Neuronal stem cell (in vitro differentiated cells): ENCODE data around the gene ZNF497. TPM values are rescaled to one million over a fixed set of nuclear protein-coding genes. Genes with fewer than 3 reads are reported as not detected.

Source experiments
- DNase-seq: peaks from one replicate; pipeline ENCODE4 v3.0.0-alpha.2; 2013; ENCODE audit warnings: low spot score
- H2AFZ ChIP-seq: one replicate; pipeline ENCODE4 v1.6.1; 2013; ENCODE audit warnings: mild to moderate bottlenecking, low read length, inconsistent platforms
- H2AK5ac ChIP-seq: 2 replicates; pipeline ENCODE4 v1.6.1; 2013; ENCODE audit warnings: low read depth, mild to moderate bottlenecking, inconsistent platforms, low read length, moderate library complexity, mixed read lengths
- H2BK120ac ChIP-seq: 2 replicates; pipeline ENCODE4 v1.6.1; 2013; ENCODE audit warnings: low read depth, mild to moderate bottlenecking, inconsistent platforms, low read length, moderate library complexity, mixed read lengths
- H2BK12ac ChIP-seq: one replicate; pipeline ENCODE4 v1.6.1; 2013; ENCODE audit warnings: low read length, inconsistent platforms
- H2BK15ac ChIP-seq: 2 replicates; pipeline ENCODE4 v1.6.1; 2013; ENCODE audit warnings: mild to moderate bottlenecking, low read length, inconsistent platforms, mixed read lengths
- H2BK5ac ChIP-seq: one replicate; pipeline ENCODE4 v1.6.1; 2013; ENCODE audit warnings: inconsistent platforms, mild to moderate bottlenecking, low read length, moderate library complexity
- H3K14ac ChIP-seq: one replicate; pipeline ENCODE4 v1.6.1; 2013; ENCODE audit warnings: low read length, inconsistent platforms
- H3K18ac ChIP-seq: 2 replicates; pipeline ENCODE4 v1.6.1; 2013; ENCODE audit warnings: low read length, inconsistent platforms
- H3K23ac ChIP-seq: 2 replicates; pipeline ENCODE4 v1.6.1; 2013; ENCODE audit warnings: low read depth, mild to moderate bottlenecking, mixed read lengths, low read length, inconsistent platforms; ENCODE audit not compliant: poor library complexity
- H3K27ac ChIP-seq: replicated peaks from 3 replicates; pipeline ENCODE4 v1.5.1; 2013; ENCODE audit warnings: low read length, inconsistent platforms
- H3K27me3 ChIP-seq, 3 experiments: 2 replicates each; pipeline ENCODE4 v1.6.1; 2013; ENCODE audit warnings: low read length in 3 of 3, mild to moderate bottlenecking in 2 of 3, inconsistent platforms in 1 of 3, low read depth in 1 of 3, mixed read lengths in 1 of 3, moderate library complexity in 1 of 3; ENCODE audit not compliant: control insufficient read depth in 3 of 3, insufficient read depth in 3 of 3
- H3K36me3 ChIP-seq, 2 donors: replicated peaks in 1 of 2; 2 replicates each; pipeline ENCODE4 v1.6.1; 2013; ENCODE audit warnings: low read length in 2 of 2; ENCODE audit not compliant: control insufficient read depth in 2 of 2, insufficient read depth in 2 of 2
- H3K4ac ChIP-seq: 2 replicates; pipeline ENCODE4 v1.6.1; 2013; ENCODE audit warnings: inconsistent platforms, mild to moderate bottlenecking, low read length, moderate library complexity
- H3K4me1 ChIP-seq, 2 donors: 1 replicate in 1 of 2; 2 replicates in 1 of 2; pipeline ENCODE4 v1.6.1; 2013; ENCODE audit warnings: low read length in 2 of 2, low read depth in 1 of 2; ENCODE audit not compliant: control insufficient read depth in 2 of 2, insufficient read depth in 1 of 2
- H3K4me2 ChIP-seq: one replicate; pipeline ENCODE4 v1.6.1; 2013; ENCODE audit warnings: mild to moderate bottlenecking, low read length, inconsistent platforms; ENCODE audit not compliant: insufficient read depth, poor library complexity, severe bottlenecking
- H3K4me3 ChIP-seq, 2 donors: 2 replicates each; pipeline ENCODE4 v1.5.1; 2013; ENCODE audit warnings: low read length in 2 of 2, mild to moderate bottlenecking in 2 of 2, inconsistent platforms in 1 of 2, moderate library complexity in 1 of 2
- H3K79me1 ChIP-seq: one replicate; pipeline ENCODE4 v1.6.1; 2013; ENCODE audit warnings: low read depth, mild to moderate bottlenecking, inconsistent platforms, low read length, moderate library complexity
- H3K9ac ChIP-seq: one replicate; pipeline ENCODE4 v1.6.1; 2013; ENCODE audit warnings: mild to moderate bottlenecking, low read depth, low read length, inconsistent platforms; ENCODE audit not compliant: poor library complexity
- H3K9me3 ChIP-seq, 2 donors: replicated peaks in 1 of 2; 2 replicates each; pipeline versions ENCODE3 to v1.6.1; 2013; ENCODE audit warnings: low read length in 2 of 2, mild to moderate bottlenecking in 2 of 2, inconsistent platforms in 1 of 2, low read depth in 1 of 2, mixed read lengths in 1 of 2, moderate library complexity in 1 of 2; ENCODE audit not compliant: control insufficient read depth in 2 of 2, insufficient read depth in 1 of 2
- H4K8ac ChIP-seq: one replicate; pipeline ENCODE4 v1.6.1; 2013; ENCODE audit warnings: low read depth, mild to moderate bottlenecking, inconsistent platforms, low read length, moderate library complexity
- H4K91ac ChIP-seq: one replicate; pipeline ENCODE4 v1.6.1; 2013; ENCODE audit warnings: low read length, low read depth, mild to moderate bottlenecking, inconsistent platforms; ENCODE audit not compliant: poor library complexity
- WGBS, 2 donors: extraction: QIAGEN DNeasy Blood & Tissue Kit; methylation state at CpG; one replicate each; pipeline ENCODE4 v1.1.7; 2013; ENCODE audit warnings: missing lambda C conversion rate in 2 of 2, mixed read lengths in 1 of 2; ENCODE audit not compliant: insufficient read length in 2 of 2, insufficient replicate concordance in 1 of 2; ENCODE audit errors: extremely low coverage in 2 of 2; 5-methylcytosine and 5-hydroxymethylcytosine counted together
- polyA plus RNA-seq, 2 experiments: library from polyadenylated mRNA; stranded (reverse); fragments of 200-250 nt; gene quantifications; one replicate each; pipeline ENCODE4 v1.2.3, GENCODE V29; 2013

The ZNF497 gene
- polyA plus RNA-seq (2013, experiment 1 of 2) = 2.1 TPM
- 2.1 TPM for polyA plus RNA-seq (2013, experiment 2 of 2)

- Histone ChIP-seq H4K8ac (peak within 1 kb of the TSS; percentile 99), H3K18ac (peak within 1 kb of the TSS; percentile 98), H3K79me1 (peaks cover 16% of the 10 kb centered on the region), H2BK120ac (peak within 1 kb of the TSS; percentile 99), H3K4me1 (peaks cover 0 to 3% of the 10 kb centered on the region in 2 donors), H3K27me3 (no peaks in the 10 kb centered on the region), H3K4ac (peak within 1 kb of the TSS; percentile 99), H3K23ac (peak within 1 kb of the TSS; percentile 99), H3K4me3 (peak within 1 kb of the TSS; percentile 92 to 99), H3K9me3 (no peaks in the 10 kb centered on the region), H3K9ac (peak within 1 kb of the TSS; percentile 99), H2AFZ (peak within 1 kb of the TSS; percentile 98), H2AK5ac (peak within 1 kb of the TSS; percentile 100), H2BK12ac (peak within 1 kb of the TSS; percentile 73), H3K36me3 (peaks cover 6 to 9% of the 10 kb centered on the region in 2 donors), H2BK15ac (peak within 1 kb of the TSS; percentile 81), H3K14ac (peak within 1 kb of the TSS; percentile 98), H2BK5ac (peak within 1 kb of the TSS; percentile 99), H4K91ac (peak within 1 kb of the TSS; percentile 99), H3K4me2 (peak within 1 kb of the TSS; percentile 99), H3K27ac (peak within 1 kb of the TSS; percentile 95)
- WGBS, 2 donors = no CpG with 5 or more reads among the region's 74 CpGs
- DNase-seq = peak; percentile 96
These were observed at the start of gene ZNF497 for GRCh38 chr19:58362272-58362994. TSS of gene ZNF497 (minus strand) at chr19:58362751. CDS start at chr19:58357635, 5,116 bp downstream.

GRCh38 chr19:58409010-58409790 lies 46.6 kb upstream of the ZNF497 start:
- peak overlapping the region; percentile 95 for H3K4me2 ChIP-seq
- peak overlapping the region; percentile 93 for H2AK5ac ChIP-seq
- no peaks in the 10 kb centered on the region for H3K27me3 ChIP-seq
- H3K14ac ChIP-seq = peak overlapping the region; percentile 94
- no CpG with 5 or more reads among the region's 34 CpGs for WGBS, 2 donors
- peaks cover 8% of the 10 kb centered on the region for H3K79me1 ChIP-seq
- H2BK12ac ChIP-seq = peak overlapping the region; percentile 34
- no peak for DNase-seq
- H3K4ac ChIP-seq = no peak overlapping the region
- no peak overlapping the region for H2BK15ac ChIP-seq
- no peak overlapping the region for H3K27ac ChIP-seq
- peak overlapping the region; percentile 99 for H3K18ac ChIP-seq
- H2BK5ac ChIP-seq = peak overlapping the region; percentile 95
- no peak overlapping the region for H4K91ac ChIP-seq
- peaks cover 13 to 18% of the 10 kb centered on the region in 2 donors for H3K4me1 ChIP-seq
- no peaks in the 10 kb centered on the region for H3K9me3 ChIP-seq
- H2AFZ ChIP-seq = peak overlapping the region; percentile 93
- peak overlapping the region; percentile 96 for H4K8ac ChIP-seq
- H3K23ac ChIP-seq = peak overlapping the region; percentile 97
- H3K9ac ChIP-seq = peak overlapping the region; percentile 99
- peak overlapping the region; percentile 84 to 97 for H3K4me3 ChIP-seq
- H3K36me3 ChIP-seq = peaks cover 0 to 3% of the 10 kb centered on the region in 2 donors
- H2BK120ac ChIP-seq = peak overlapping the region; percentile 87

DNA sequence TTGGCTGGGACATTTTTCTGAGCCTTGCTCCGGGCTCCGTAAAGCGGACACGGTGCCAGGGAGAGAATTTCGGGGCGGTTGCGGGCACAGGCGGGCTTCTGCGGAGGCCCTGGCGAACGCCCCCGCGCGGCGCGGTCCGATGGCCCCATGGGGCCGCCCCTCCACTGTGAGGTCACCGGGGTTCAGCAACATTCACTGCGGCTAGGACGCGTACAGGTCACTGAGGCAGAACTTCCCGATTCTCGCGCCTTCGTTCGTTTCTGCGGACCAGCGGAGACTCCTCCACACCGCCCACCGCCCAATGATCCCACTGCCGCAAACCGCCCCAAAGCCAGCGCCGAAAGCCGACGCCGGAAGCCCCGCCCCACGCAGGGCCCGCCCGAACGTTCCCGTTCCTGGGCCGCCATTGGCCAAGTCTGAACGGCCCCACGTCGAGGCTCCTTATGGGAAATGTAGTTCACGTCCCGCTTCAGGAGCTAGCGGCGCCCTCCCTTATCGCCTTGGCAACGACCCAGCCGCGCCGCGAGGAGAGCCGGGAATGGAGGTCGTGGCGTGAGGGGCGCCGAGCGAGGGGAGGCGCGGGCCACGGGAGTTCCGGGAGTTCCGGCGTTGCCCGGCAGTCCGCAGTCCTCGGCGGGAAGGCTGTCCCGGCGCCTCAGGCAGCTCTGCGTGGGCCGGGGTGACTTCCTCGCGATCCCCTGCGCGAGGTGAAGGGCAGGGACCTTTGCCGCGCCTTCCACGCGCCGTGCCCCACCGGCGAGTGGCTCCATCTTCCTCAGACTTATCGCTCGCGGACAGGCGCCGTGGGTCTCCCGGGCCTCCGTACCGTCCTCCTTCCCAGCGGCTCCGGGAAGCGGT lies 45.8 kb upstream of the ZNF497 start, which contains the start of gene ZNF584:
Gene ZNF584 (plus strand): TSS at position 498 of the 858 bp plus-strand sequence. CDS start 499 bp downstream, outside the sequence.
- peak within 1 kb of the TSS; percentile 97 for H3K23ac ChIP-seq
- peak within 1 kb of the TSS; percentile 93 for H3K27ac ChIP-seq
- H2BK12ac ChIP-seq = peak within 1 kb of the TSS; percentile 73
- peak within 1 kb of the TSS; percentile 93 for H2AFZ ChIP-seq
- H3K18ac ChIP-seq = peak within 1 kb of the TSS; percentile 99
- H4K8ac ChIP-seq = peak within 1 kb of the TSS; percentile 96
- peaks cover 8% of the 10 kb centered on the region for H3K79me1 ChIP-seq
- peaks cover 0 to 6% of the 10 kb centered on the region in 2 donors for H3K9me3 ChIP-seq
- H2BK5ac ChIP-seq = peak within 1 kb of the TSS; percentile 95
- H3K9ac ChIP-seq = peak within 1 kb of the TSS; percentile 99
- peak within 1 kb of the TSS; percentile 87 for H2BK120ac ChIP-seq
- peak within 1 kb of the TSS; percentile 94 for H3K14ac ChIP-seq
- H3K4me2 ChIP-seq = peak within 1 kb of the TSS; percentile 95
- H3K4me1 ChIP-seq = peaks cover 13 to 18% of the 10 kb centered on the region in 2 donors
- peak within 1 kb of the TSS; percentile 97 for H3K4ac ChIP-seq
- WGBS, 2 donors = no CpG with 5 or more reads among the region's 100 CpGs
- H2AK5ac ChIP-seq = peak within 1 kb of the TSS; percentile 93
- peak within 1 kb of the TSS; percentile 10 for H2BK15ac ChIP-seq
- DNase-seq = peak; percentile 95
- no peak within 1 kb of the TSS for H4K91ac ChIP-seq
- H3K27me3 ChIP-seq = no peaks in the 10 kb centered on the region
- peaks cover 0 to 1% of the 10 kb centered on the region in 2 donors for H3K36me3 ChIP-seq
- peak within 1 kb of the TSS; percentile 84 to 97 for H3K4me3 ChIP-seq
